Effector CD4-positive, alpha-beta T cell (primary cell): ENCODE data around the gene KRTAP5-6.
"Not testable (repeated sequence)": the region's sequence is repeated elsewhere in the genome, so short reads cannot be mapped to it uniquely, and the experiment has no call there.

Source experiments
- DNase-seq: peaks from one replicate; pipeline ENCODE4 v3.0.0-alpha.2; 2020

The KRTAP5-6 gene

GRCh38 chr11:1683904-1684572, 13.0 kb upstream of the KRTAP5-6 start:
- not testable (repeated sequence) for DNase-seq

DNA sequence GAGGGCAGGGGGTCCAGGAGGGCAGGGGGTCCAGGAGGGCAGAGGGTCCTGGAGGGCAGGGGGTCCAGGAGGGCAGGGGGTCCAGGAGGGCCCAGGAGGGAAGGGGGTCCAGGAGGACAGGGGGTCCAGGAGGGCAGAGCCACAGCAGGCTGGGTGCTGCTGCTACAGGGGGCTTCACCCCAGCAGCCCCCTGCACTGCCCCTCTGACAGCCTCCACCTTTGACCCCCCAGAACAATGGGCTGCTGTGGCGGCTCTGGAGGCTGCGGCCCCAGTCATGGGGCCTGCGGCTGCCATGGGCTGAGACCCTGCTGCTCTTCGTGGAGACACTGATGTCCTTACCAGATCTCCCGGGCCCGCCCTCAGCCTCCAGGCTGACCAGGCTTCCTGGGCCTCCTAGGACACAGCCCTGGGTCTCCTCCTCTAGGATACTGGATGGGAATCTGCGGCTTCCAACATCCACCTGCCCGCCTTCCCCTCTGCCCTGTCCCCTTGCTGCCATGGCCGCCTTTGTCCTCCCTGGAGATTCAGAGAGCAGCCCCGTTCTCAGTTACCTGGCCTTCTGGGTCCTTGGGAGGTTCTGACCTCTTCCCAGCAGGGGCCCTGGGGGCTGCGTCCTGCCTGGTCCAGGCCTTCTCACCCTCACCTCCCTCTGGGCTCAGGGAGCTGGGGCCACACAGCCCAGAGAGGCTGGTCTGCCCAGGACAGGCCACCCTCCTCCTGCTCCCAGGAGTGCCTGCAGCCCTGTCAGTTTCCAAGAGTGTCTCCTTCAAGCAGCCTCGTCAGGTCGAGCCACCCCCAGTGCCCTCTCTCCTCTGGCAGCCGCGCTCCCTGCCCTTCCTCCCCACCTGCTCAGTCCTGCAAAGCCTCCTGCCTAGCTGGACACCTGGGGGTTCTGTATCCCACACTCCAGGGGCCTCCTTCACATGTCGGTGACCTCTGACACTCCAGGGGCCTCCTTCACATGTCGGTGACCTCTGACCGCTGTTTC, 11.8 kb upstream of the KRTAP5-6 start:
- DNase-seq: not testable (repeated sequence)

DNA sequence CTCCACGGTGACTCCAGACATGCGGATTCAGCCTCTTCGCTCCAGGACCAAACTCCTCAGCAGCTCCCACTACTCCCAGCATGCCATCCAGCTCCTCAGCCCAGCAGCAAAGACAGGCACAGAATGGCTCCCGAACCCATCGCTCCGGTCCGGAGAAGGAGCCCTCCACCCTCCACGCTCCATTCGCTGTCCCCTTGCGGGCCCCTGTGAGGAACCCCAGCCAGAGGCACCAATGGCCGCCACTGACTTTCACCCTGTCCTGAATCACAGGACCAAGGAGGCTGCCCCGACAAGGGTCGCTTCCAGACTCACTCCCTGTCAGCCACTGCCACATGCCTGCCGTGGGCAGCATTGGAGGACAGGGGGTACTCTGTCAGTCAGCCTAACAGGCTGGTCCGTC, 10.8 kb upstream of the KRTAP5-6 start:
- not testable (repeated sequence) for DNase-seq

- DNase-seq: not testable (repeated sequence)
These were observed 8.6 kb upstream of the KRTAP5-6 start for GRCh38 chr11:1688336-1688947.

- not testable (repeated sequence) for DNase-seq
These were observed 7.5 kb upstream of the KRTAP5-6 start for GRCh38 chr11:1689250-1690166.

- DNase-seq: no peak
These were observed 6.6 kb upstream of the KRTAP5-6 start for GRCh38 chr11:1690167-1691025.

- no peak for DNase-seq
These were observed 5.7 kb upstream of the KRTAP5-6 start for GRCh38 chr11:1691026-1691877.

DNA sequence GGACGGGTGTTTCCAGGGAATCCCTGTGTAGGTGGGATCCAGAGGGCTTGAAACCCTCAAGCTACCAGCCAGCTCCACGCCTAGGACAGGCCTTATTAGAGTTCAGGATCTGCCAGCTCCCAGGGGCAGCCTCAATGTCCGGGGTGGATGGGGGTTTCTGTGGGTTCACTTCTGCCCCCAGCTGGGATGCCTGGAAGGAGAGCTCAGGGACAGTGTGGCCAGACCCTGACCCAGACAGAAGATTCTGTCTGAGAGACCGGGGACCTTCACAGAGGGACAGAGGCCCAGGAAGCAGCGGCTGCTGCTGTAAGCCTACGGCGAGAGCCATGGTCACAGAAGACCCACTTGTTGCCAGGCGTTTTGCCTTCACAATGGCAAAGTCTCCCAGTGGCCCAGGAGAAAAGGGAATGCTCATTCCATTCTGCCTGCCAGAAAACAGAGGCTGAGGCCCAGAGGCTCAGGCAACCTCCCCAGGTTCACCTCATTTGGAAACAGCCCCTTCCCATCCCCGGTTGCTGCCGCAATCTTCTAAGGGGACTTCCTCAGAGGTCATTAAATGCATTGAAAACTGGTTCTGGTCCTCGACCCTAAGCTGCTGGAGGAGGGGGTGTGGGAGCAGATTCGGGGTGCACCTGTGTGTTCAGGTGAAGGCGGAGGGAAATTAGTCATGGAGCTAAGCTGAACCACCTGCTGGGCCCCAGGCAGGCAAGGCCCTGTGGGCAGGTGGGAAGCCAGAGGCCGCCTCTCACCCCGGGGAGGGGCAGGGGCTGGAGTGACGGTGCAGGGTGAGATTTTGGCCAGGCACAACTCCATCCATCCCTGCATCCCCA, 4.9 kb upstream of the KRTAP5-6 start:
- no peak for DNase-seq

DNA sequence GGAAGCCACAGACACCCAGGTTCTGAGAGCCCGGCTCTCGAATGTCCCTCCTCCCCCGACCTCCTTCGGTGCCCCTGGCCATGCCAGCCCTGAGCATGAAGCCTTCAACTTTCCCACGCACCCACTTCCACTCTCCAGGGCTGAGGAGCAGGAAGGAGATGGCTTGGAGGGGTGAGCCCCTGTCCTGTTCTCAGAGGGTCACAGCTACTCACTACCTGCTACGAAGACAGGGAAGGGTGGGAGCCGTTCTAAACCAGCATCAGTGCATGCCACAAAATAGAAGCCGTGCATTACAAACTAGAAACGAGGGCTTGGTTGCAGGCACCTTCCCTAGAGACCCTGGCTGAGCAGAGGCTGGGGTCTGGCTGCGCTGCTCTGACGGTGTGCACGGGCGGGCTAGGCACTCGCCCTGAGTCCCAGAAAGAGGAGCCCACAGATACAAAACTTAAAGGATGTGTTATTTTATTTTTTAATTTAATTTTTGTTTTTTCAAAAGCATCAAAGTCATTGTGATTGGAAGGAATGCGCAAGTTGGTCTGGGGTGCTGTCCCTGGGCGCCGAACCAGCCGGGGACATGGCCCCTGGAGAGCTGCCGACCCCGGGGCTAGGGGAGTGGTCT, 4.2 kb upstream of the KRTAP5-6 start:
- no peak for DNase-seq

DNA sequence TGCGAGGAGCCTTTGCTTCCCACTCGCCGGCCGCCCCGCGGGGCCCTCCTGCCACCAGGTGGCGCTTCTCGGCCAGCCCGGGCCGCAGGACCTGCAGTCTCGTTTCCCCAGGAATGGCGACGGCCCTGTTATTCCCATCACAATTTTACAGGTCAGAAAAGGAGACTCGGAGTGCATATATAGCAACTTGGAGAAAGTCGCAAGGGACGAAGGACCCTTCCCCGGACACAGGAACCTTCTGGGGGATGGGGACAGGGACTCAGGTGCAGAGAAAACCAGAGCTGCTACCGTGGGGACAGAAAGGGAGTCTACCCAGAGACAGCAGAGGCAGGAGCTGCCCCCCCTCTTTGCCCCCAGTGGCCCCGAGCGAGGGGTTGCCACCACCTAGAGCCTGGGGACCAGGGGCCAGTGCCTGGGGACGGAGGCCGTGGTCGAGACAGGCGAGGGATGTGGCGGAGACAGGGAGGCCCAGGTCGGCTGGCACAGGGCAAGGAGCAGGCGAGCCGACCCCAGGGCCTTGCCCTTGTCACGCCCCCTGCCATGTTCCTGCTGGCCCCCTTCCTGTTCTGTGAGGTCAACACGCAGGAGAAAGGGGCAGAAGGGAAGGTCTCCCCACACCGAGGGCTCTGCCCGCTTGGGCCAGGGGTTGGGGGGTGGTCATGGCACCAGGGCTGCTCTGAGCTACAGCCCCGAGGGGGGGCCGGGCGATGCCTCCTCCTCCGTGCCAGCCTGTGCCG, 3.5 kb upstream of the KRTAP5-6 start:
- DNase-seq: peak; percentile 65

GRCh38 chr11:1694064-1694845, 2.7 kb upstream of the KRTAP5-6 start:
- DNase-seq: peak; percentile 77

DNA sequence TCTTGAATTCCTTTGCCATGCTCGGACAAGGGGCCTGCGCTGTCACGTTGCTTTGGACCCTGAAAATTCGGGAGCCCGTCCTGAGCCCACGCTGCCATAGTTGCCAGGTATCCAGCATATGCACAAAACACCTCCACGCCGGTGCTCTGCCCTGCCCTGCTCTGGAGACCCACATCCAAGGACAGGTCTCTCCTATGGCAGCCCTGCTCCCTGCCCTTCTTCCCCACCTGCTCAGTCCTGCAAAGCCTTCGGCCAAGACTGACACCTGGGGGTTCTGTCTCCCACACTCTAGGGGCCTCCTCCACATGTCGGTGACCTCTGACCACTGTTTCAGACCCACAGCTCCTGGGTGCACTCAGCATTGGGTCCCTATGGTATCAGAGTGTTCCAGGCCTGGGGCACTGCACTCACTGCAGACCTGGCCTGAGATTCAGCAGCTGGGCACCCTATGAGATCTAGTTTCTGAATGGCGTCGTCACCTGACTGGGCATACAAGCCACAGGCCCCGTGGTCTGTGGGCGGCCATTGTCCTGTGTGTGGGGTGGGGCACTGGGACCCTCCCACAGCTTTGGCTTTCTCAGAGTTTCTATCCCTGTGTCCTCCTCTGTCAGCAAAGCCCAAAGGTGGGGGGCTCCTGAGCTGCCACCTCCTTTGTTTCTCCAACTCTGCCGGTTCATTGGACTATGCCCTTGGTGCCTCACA, 2.0 kb upstream of the KRTAP5-6 start:
- no peak for DNase-seq

GRCh38 chr11:1695548-1696108, 1.4 kb upstream of the KRTAP5-6 start:
- DNase-seq: no peak

DNA sequence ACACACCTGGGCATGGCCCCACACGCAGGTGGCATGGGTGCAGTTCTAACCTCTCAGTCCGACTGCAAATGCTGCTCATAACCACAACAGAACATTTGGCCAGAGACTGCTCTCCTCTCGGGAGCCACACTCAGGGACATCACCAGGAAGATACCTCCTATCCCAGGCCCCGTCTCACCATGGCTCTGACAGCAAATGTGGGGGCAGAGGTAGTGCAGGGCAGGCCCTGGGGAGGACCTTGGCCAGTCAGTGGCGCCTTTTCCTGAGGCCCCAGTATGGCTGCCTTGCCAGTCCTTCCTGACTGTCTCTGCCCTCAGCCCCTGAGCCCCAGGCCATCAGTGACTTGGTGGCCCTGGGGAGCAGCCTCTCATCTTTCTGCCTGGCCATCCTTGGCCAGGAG, 2.8 kb downstream of the KRTAP5-6 start:
- DNase-seq: no peak

- DNase-seq: no peak
These were observed 4.3 kb downstream of the KRTAP5-6 start for GRCh38 chr11:1701091-1701807.

DNA sequence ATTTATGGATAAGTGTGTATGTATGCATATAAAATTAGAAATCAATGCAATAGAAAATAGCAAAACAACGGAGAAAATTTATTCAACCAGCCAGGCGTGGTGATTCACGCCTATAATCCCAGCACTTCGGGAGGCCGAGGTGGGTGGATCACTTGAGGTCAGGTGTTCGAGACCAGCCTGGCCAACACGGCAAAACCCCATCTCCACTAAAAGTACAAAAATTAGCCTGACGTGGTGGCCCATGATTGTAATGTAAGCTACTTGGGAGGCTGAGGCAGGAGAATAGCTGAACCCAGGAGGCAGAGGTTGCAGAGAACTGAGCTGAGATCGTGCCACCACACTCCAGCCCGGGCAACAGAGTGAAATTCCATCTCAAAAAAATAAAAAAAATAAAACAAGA, 5.5 kb downstream of the KRTAP5-6 start:
- DNase-seq: no peak
